ENCODE data around the gene CWF19L2.
"Not testable (repeated sequence)": the region's sequence is repeated elsewhere in the genome, so short reads cannot be mapped to it uniquely, and the experiment has no call there.

CWF19L2 gene

GRCh38 chr11:107430525-107430924 lies 27.1 kb downstream of the CWF19L2 start:
- FAIRE-seq = no peak

GRCh38 chr11:107427569-107428180 lies 29.9 kb downstream of the CWF19L2 start:
- FAIRE-seq = no peak

GRCh38 chr11:107413352-107413751 lies 44.3 kb downstream of the CWF19L2 start:
- no peak for FAIRE-seq

- FAIRE-seq = peak; percentile 62
Observed at GRCh38 chr11:107408762-107409211, 48.8 kb downstream of the CWF19L2 start.

- no peak for FAIRE-seq
Observed at GRCh38 chr11:107405260-107405659, 52.4 kb downstream of the CWF19L2 start.

GRCh38 chr11:107401131-107401530 lies 56.5 kb downstream of the CWF19L2 start:
- not testable (repeated sequence) for FAIRE-seq

- no peak for FAIRE-seq
Observed at GRCh38 chr11:107397357-107397756, 60.3 kb downstream of the CWF19L2 start.

- FAIRE-seq = no peak
Observed at GRCh38 chr11:107392611-107393010, 65.0 kb downstream of the CWF19L2 start.

- FAIRE-seq = not testable (repeated sequence)
Observed at GRCh38 chr11:107390701-107391100, 66.9 kb downstream of the CWF19L2 start.

GRCh38 chr11:107387666-107388065 lies 70.0 kb downstream of the CWF19L2 start:
- FAIRE-seq = no peak

- FAIRE-seq = no peak
Observed at GRCh38 chr11:107385361-107385981, 72.2 kb downstream of the CWF19L2 start.

- FAIRE-seq = peak; percentile 5
Observed at GRCh38 chr11:107384144-107384852, 73.3 kb downstream of the CWF19L2 start.

GRCh38 chr11:107372439-107372838 lies 85.2 kb downstream of the CWF19L2 start:
- no peak for FAIRE-seq

- no peak for FAIRE-seq
Observed at GRCh38 chr11:107370390-107370789, 87.2 kb downstream of the CWF19L2 start.

- no peak for FAIRE-seq
Observed at GRCh38 chr11:107359701-107360100, 97.9 kb downstream of the CWF19L2 start.

GRCh38 chr11:107357877-107358276 lies 99.7 kb downstream of the CWF19L2 start:
- FAIRE-seq = no peak

GRCh38 chr11:107354780-107355179 lies 102.8 kb downstream of the CWF19L2 start:
- FAIRE-seq = no peak

- FAIRE-seq = no peak
Observed at GRCh38 chr11:107337917-107338316, 119.7 kb downstream of the CWF19L2 start.

GRCh38 chr11:107331728-107332127 lies 125.9 kb downstream of the CWF19L2 start:
- no peak for FAIRE-seq

GRCh38 chr11:107329164-107329563 lies 128.5 kb downstream of the CWF19L2 start:
- FAIRE-seq = no peak

- no peak for FAIRE-seq
Observed at GRCh38 chr11:107316426-107316825, 141.2 kb downstream of the CWF19L2 start.

GRCh38 chr11:107307991-107308390 lies 149.6 kb downstream of the CWF19L2 start:
- FAIRE-seq = no peak

GRCh38 chr11:107301878-107302277 lies 155.7 kb downstream of the CWF19L2 start:
- FAIRE-seq = no peak
